ENCODE data around the gene RASAL3.
"Not testable (repeated sequence)": the region's sequence is repeated elsewhere in the genome, so short reads cannot be mapped to it uniquely, and the experiment has no call there.

Gene RASAL3

GRCh38 chr19:15421136-15421695, 43.1 kb downstream of the RASAL3 start:
- DNase-seq (ENCODE audit: low read depth): no peak

DNA sequence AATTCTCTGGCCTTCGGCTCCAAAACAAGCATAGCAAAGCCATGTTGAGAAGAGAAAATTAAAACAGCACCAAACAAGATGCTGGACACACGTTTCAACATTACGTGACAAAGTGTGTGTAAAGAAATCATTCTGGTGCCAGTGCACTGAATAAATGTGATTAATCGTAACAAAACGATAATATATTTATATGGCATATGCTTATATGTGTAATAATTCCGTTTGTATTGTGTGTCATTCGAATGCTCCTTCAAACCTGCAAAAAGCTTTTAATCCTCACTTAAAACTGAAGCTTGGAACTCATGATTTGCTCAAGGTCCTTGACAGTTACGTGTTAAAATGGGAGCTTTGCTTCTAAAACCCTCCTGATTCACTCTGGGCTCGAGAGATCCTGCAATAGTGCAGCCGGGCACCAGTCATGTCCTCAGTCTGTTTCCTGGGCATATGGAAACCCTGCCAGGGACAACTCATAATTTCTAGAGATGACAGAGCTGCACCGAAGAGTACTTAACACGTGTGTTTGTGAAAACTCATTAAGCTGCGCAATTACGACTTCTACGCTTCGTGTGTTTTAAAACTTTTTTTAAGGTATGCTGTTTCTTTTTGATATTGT, 44.8 kb downstream of the RASAL3 start:
- DNase-seq (ENCODE audit: low read depth): peak; percentile 51

GRCh38 chr19:15418579-15419412, 45.5 kb downstream of the RASAL3 start, which contains the start of gene AKAP8L:
TSS of gene AKAP8L (minus strand) at chr19:15418988. CDS start at chr19:15418923, 65 bp downstream.
- peak; percentile 100 for DNase-seq (ENCODE audit: low read depth)

DNA sequence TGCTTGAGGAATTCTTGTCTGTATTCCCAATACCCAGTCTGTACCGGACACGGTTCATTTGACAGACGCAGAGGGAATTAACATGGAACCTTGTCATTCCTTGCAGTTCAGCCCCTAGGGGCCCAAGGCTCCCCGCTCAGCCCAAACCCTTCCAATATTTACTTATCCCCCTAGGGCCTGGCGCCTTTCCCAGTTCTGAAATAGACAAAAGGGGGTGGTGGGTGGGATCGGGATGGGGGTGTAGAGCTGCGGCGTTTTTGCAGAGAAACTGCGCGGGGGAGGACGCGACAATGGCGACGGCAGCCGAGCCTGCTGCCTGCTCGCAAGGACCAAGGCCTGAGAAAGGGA, 46.1 kb downstream of the RASAL3 start:
- DNase-seq (ENCODE audit: low read depth): peak; percentile 46

GRCh38 chr19:15417699-15418098, 46.6 kb downstream of the RASAL3 start:
- peak; percentile 25 for DNase-seq (ENCODE audit: low read depth)

GRCh38 chr19:15412832-15413231, 51.5 kb downstream of the RASAL3 start:
- no peak for DNase-seq (ENCODE audit: low read depth)

DNA sequence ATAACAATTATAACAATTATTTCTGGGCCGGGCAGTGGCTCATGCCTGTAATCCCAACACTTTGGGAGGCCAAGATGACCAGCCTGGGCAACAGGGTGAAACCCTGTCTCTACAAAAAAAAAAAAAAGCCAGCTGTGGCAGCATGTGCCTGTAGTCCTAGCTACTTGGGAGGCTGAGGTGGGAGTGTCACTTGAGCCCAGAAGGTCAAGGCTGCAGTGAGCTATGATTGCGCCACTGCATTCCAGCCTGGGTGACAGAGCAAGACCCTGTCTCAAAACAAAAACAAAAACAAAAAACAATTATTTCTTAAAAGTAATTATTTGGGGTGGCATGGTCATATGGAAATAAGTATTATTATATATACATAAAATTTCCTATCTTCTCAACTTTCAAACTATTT, 53.0 kb downstream of the RASAL3 start:
- not testable (repeated sequence) for DNase-seq (ENCODE audit: low read depth)

DNA sequence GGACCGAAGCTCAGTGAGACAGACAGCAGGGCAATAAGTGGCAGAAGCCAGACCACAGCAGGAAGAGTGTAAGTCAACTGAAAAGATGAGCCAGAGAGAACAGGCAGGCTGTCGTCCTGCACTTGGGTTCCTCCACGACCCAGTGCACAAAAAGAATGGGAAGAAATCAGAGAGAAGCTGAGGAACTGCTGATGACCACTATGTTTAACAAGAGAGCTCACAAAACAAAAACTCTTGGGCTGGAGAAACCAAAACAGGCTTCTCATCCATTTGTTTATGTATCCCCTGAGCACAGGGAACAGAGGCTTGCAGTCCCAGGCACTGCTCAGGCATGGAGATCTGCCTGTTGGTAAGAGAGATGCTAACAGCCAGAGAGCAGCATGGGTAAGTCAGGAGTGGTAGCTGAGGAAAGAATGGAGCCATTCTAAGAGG, 59.5 kb downstream of the RASAL3 start:
- DNase-seq (ENCODE audit: low read depth): no peak

GRCh38 chr19:15404097-15404779, 60.1 kb downstream of the RASAL3 start:
- DNase-seq (ENCODE audit: low read depth): no peak

DNA sequence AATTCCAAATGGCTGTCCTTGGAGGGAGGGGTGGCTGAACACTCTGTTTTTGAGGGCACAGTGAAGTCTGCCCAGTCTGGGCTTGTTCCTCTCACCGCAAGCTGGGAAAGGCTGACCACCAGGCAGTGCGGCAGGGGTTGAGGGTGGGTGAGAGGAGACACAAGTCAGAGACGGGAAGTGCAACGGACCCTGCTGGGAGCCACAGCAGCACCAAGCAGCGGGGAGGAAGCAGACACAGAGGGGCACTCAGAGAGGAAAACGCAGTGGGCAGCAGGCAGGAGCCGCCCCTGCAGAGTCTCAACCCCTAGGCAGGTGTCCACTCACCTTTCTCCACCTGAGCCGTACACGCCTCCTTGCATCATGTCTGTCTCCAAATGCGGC, 61.2 kb downstream of the RASAL3 start:
- no peak for DNase-seq (ENCODE audit: low read depth)

- DNase-seq (ENCODE audit: low read depth): no peak
These were observed 61.8 kb downstream of the RASAL3 start for GRCh38 chr19:15402411-15403150.

Measured in ELR (cell line).